NCI-H146 (cell line): ENCODE measurements around the gene LYZL1.
"Not testable (repeated sequence)": the region's sequence is repeated elsewhere in the genome, so short reads cannot be mapped to it uniquely, and the experiment has no call there.

Source experiments
- DNase-seq: peaks from one replicate; lab custom pipeline; 2025; lab: John Stamatoyannopoulos, UW

LYZL1 gene

DNA sequence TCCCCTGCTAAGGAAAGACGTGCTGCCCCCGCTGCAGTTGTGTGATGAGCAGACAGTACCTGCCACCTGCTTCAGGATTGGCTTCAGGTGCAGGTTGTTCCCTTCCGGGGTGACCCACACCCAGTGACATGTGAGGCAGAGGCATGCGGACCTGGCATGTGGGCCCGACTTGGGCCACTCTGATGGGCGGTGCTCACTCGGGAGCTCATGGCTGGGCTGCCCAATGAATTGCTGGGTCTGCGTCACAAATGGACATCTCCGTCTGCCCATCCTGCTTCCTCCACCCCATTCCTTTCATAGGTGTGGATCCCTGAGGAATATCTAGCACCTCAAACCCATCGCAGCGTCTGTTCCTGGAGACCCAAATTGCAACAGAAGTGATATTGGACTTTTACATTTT lies 19.3 kb downstream of the LYZL1 start:
- not testable (repeated sequence) for DNase-seq

DNA sequence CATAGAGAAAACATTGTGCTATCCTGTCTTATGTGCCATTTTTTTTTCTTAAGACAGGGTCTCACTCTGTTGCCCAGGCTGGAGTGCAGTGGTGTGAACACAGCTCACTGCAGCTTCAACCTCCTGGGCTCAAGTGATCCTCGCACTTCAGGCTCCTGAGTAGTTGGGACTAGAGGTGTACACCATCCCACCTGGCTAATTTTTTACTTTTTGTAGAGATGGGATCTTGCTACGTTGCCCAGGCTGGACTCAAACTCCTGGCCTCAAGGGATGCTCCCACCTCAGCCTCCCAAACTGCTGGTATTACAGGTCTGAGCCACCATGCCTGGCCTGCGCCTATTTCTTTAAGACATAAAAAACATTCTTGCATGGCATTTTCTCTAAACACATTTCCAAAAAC lies 20.6 kb downstream of the LYZL1 start:
- no peak for DNase-seq

DNA sequence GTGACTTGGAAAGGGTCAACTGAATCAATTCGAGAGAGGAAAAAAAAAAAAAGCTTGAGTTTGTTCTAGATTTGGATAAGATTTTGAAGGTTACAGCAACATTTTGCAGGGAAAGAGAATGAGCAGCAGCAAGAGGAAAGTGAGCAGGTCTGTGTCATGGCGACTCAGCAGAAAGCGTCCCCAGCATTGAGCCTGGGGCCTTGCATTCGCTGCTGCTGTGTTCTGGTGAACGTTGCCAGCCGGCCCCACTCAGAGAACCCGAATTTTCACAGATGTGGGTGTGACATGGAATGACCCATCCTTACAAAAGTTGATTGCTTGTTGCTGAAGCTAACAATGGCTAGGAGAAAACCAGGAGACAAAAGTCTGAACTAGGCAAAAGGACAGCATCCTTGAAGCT lies 21.6 kb downstream of the LYZL1 start:
- not testable (repeated sequence) for DNase-seq

GRCh38 chr10:29313071-29313470 lies 24.2 kb downstream of the LYZL1 start:
- no peak for DNase-seq

- DNase-seq: no peak
These were observed 25.9 kb downstream of the LYZL1 start for GRCh38 chr10:29314726-29315125.

DNA sequence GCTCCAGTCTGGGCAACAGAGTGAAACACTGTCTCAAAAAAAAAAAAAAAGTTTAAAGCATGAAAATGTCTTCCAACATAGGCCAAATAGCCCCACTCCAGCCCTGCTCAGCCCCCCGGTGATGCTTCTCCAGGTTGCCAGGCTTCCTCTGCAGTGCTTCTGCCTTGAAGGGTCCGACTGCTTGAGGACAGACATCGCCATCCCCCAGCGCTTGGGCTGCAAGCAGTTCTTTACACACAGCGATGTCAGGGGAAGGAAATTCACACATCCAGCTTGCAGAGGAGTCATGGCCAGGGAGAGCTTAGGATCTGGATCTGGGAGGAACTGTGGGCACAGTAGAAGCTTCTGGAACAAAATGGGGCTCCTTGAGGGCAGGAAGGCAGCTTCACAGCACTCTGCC lies 26.9 kb downstream of the LYZL1 start:
- DNase-seq: no peak

DNA sequence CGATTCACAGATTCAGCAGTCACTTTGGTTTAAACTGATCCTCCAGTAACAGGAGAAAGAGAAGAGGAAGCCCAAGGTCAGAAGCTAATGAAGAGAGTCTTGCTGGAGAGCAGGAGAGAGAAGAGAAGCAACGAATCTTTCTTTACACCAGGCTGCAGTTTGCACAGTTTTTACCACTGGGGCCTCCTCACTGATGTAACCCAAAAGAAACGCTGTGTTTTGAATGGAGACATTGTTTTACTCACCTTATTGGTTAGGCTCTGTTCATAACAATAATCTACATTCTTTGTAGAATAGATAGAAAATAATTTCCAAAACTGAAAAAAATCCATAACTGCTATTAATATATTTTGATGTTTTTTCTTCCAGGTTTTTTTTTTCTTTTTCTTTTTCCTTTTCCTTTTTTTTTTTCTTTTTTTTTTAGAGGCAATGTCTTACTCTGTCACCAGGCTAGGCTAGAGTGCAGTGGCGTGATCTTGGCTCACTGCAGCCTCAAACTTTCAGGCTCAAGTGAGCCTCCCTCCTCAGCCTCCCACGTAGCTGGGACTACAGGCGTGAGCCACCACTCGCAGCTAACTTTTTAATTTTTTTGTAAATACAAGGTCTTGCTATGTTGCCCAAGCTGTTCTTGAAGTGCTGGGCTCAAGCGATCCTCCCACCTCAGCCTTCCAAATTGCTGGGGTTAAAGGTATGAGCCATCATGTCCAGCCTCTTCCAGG lies 27.6 kb downstream of the LYZL1 start:
- DNase-seq: no peak

DNA sequence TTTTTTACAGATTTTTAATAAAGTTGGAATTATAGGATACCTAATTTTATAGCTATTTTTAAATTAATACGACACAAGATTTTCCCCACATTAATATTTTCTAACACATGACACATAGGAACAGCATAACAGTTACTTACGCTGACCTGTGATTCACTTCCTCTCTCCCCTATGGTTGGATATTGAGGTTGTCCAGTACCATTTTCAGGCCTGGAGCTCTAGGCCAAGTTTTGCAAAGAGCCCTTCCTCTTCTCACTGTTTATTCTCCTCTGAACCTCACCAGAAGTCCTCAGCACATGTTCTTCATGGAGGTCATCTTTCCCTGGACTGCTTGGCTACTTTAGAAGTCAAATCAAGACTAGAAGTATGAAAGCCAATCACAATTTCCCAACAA lies 28.2 kb downstream of the LYZL1 start:
- DNase-seq: no peak

DNA sequence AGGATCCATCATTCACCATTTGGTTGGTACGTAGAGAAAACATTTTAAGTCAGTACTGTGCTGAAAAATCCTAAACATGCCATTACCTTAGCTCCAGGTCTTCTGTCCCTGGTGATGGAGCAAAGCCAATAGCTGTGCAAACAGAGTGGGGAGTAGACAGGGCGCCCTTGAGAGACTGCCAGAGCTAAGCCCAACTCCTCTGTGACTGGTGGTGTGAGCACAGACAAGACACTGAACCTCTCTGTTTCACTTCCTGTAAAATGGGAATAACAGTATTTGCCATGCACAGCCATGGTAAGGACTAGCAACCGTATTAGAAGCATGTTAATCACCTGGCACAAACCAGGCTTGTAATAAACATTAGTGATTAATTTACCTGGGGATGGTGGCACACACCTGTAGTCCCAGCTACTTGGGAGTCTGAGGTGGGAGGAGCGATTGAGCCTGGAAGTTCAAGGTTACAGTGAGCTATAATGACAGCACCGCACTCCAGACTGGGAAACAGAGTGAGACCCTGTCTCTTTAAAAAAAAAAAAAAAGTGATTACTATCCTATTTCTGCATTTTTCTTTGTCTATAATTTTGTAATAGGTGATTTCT lies 28.7 kb downstream of the LYZL1 start:
- no peak for DNase-seq

GRCh38 chr10:29318141-29319071 lies 29.5 kb downstream of the LYZL1 start:
- peak; percentile 33 for DNase-seq

DNA sequence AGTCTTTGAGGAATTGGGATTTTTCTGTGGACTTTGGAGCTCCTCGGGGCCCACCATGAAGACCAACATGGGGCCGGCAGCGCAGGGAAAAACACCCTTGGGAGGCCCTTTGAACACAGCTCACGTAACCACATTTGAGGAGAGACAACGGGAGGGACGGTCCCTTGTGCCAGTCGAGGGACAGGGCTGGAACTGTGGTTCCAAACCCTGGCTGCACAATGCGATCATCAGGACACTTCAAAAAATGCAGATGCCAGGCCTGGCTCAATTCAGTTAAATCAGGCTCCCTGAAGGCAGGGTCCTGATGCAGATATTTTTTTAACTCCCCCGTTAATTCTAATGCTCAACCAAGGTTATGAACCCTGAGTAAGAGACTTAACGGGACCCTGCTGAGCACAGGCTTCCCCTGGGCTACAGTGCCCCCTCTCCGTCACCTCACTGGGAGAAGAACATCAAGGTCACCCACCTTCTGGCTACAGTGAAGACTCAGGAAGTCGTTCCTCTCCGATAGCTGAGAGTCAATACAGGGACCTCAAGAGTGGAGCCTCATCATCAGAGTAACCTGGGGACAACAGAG lies 30.4 kb downstream of the LYZL1 start:
- no peak for DNase-seq

DNA sequence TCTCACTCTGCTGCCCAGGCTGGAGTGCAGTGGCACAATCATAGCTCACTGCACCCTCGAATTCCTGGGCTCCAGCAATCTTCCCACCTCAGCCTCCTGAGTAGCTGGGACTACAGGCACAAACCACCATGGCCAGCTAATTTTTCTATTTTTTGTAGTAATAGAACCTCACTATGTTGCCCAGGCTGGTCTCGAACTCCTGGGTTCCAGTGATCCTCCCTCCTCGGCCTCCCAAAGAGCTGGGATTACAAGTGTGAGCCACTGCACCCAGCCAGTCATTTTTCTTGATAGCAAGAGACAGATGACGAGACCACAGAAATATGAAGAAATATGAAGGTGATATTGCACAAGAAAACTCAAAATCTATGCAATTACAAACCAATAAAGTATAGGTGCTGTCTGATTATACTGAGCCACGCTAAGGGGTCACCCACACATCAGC lies 31.8 kb downstream of the LYZL1 start:
- not testable (repeated sequence) for DNase-seq

GRCh38 chr10:29321656-29322055 lies 32.8 kb downstream of the LYZL1 start:
- no peak for DNase-seq

GRCh38 chr10:29322918-29323317 lies 34.0 kb downstream of the LYZL1 start:
- no peak for DNase-seq

- no peak for DNase-seq
These were observed 34.5 kb downstream of the LYZL1 start for GRCh38 chr10:29323367-29323766.

- no peak for DNase-seq
These were observed 35.5 kb downstream of the LYZL1 start for GRCh38 chr10:29324220-29324841.

DNA sequence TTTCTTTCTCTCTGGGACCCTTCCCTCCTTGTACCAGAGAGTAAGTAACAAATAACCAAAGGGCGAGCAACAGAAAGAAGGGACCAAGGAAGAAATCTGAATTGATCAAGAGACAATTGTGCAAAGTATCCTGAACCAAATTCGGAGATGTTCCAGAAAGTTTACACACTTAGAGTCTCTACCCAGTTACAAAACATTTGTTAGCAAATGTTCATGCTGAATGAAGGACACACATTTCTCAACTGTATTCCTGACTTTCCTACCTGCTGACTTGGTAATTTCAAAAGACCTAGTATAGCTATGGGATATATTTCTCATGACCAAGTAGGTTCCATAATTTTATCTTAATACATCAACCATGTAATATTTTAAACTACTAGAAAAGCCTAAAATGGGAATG lies 37.4 kb downstream of the LYZL1 start:
- no peak for DNase-seq

- no peak for DNase-seq
These were observed 38.2 kb downstream of the LYZL1 start for GRCh38 chr10:29326886-29327745.

GRCh38 chr10:29327746-29328102 lies 38.9 kb downstream of the LYZL1 start:
- no peak for DNase-seq

DNA sequence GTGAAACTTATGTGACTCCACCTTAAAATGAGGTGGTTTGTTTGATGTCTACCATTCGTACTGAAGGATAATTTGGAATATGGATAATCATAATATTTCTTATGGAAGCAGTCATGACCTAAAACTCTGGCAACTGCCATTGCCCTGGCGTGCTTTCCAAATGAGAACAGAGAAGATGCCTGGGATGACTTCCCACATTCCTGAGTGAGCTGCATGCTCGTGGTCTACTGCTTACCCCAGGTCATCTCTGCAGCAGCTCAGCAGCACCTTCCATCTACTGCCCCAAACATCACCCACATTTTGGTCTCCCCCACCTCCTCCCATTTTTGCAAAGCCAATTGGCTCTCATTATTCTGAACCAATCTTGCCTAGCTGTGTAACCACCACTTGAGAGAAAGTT lies 40.1 kb downstream of the LYZL1 start:
- no peak for DNase-seq

- peak; percentile 39 for DNase-seq
These were observed 40.5 kb downstream of the LYZL1 start for GRCh38 chr10:29329420-29329819.
